DOHH2 (cell line): ENCODE measurements around the gene SNRNP27.

ENCODE experiments used
- H3F3A ChIP-seq: fragments of 200-600 bp; sonication (generic), shearing (Covaris generic); 2 replicates; pipeline ENCODE4 v1.6.0; 2016; ENCODE audit warnings: antibody characterized with exemption, mild to moderate bottlenecking; ENCODE audit not compliant: control insufficient read depth, insufficient read depth
- H3K27ac ChIP-seq: fragments of 200-600 bp; sonication (generic); 2 replicates; pipeline ENCODE4 v1.5.1; 2014; ENCODE audit warnings: low read depth, mild to moderate bottlenecking, low read length, moderate library complexity
- H3K27me3 ChIP-seq: fragments of 200-600 bp; sonication (generic); 2 replicates; pipeline ENCODE4 v1.6.1; 2014; ENCODE audit warnings: mild to moderate bottlenecking, low read length, mixed read lengths; ENCODE audit not compliant: control insufficient read depth
- H3K36me3 ChIP-seq: fragments of 200-600 bp; sonication (generic); 2 replicates; pipeline ENCODE4 v1.6.1; 2014; ENCODE audit warnings: mild to moderate bottlenecking, low read length, moderate library complexity, mixed read lengths; ENCODE audit not compliant: control insufficient read depth
- H3K4me1 ChIP-seq: fragments of 200-600 bp; sonication (generic); 2 replicates; pipeline ENCODE4 v1.6.1; 2014; ENCODE audit warnings: mild to moderate bottlenecking, low read length, mixed read lengths; ENCODE audit not compliant: control insufficient read depth
- H3K4me2 ChIP-seq: fragments of 200-600 bp; sonication (generic); 2 replicates; pipeline ENCODE4 v1.6.0; 2014; ENCODE audit warnings: mild to moderate bottlenecking, low read length, moderate library complexity
- H3K4me3 ChIP-seq: fragments of 200-600 bp; sonication (generic); 2 replicates; pipeline ENCODE4 v1.5.1; 2014; ENCODE audit warnings: mild to moderate bottlenecking, low read length, mixed read lengths
- H3K79me2 ChIP-seq: fragments of 200-600 bp; sonication (generic); 2 replicates; pipeline ENCODE4 v1.6.1; 2014; ENCODE audit warnings: mild to moderate bottlenecking, low read length, mixed read lengths; ENCODE audit not compliant: control insufficient read depth
- H3K9me2 ChIP-seq: fragments of 200-600 bp; sonication (generic); replicated peaks from 2 replicates; pipeline ENCODE4 v1.6.1; 2014; ENCODE audit warnings: mild to moderate bottlenecking, low read length, mixed read lengths; ENCODE audit not compliant: control insufficient read depth
- H3K9me3 ChIP-seq: fragments of 200-600 bp; sonication (generic); 2 replicates; pipeline ENCODE4 v1.6.1; 2014; ENCODE audit warnings: antibody characterized with exemption, low read length, mixed read lengths; ENCODE audit not compliant: control insufficient read depth, insufficient read depth
- H4K20me1 ChIP-seq: fragments of 200-600 bp; sonication (generic); 2 replicates; pipeline ENCODE4 v1.6.0; 2014; ENCODE audit warnings: low read depth, mild to moderate bottlenecking, antibody characterized with exemption, low read length, moderate library complexity; ENCODE audit not compliant: control insufficient read depth, insufficient read depth
- CTCF ChIP-seq: fragments of 200-600 bp; sonication (generic); IDR thresholded peaks from one replicate; pipeline ENCODE4 v1.5.1; 2014; ENCODE audit warnings: antibody characterized with exemption, mild to moderate bottlenecking, low read depth, low read length; ENCODE audit not compliant: poor library complexity, severe bottlenecking
- EZH2phosphoT487 ChIP-seq: fragments of 200-600 bp; sonication (generic); IDR thresholded peaks from 2 replicates; pipeline ENCODE4 v1.6.1; 2017; ENCODE audit warnings: borderline replicate concordance, mild to moderate bottlenecking, antibody characterized with exemption, low read length, moderate library complexity, mixed read lengths

SNRNP27 gene

GRCh38 chr2:69954084-69954483, 60.3 kb downstream of the SNRNP27 start:
- no peaks in the 10 kb centered on the region for H3K36me3 ChIP-seq
- no peaks in the 10 kb centered on the region for H3K4me1 ChIP-seq
- H3K27me3 ChIP-seq: peaks cover 29% of the 10 kb centered on the region
- H3K9me2 ChIP-seq: no peaks in the 10 kb centered on the region
- H3K9me3 ChIP-seq: no peaks in the 10 kb centered on the region
- H3K4me2 ChIP-seq: no peak overlapping the region
- H3K4me3 ChIP-seq: no peak overlapping the region
- no peak overlapping the region for H3K27ac ChIP-seq
- no peaks in the 10 kb centered on the region for H4K20me1 ChIP-seq
- TF ChIP-seq EZH2phosphoT487: no peak
- TF ChIP-seq CTCF: no peak
- no peaks in the 10 kb centered on the region for H3F3A ChIP-seq
- no peaks in the 10 kb centered on the region for H3K79me2 ChIP-seq
